ENCODE results near the gene APEX1. TPM values are rescaled to one million over a fixed set of nuclear protein-coding genes. Genes with fewer than 3 reads are reported as not detected.

The APEX1 gene
- total and polyA plus RNA-seq, 2 of the 8 experiments (the other 6 are each of a cell fraction or from before 2014, with no cell fraction given) = 384 to 700 TPM

DNA sequence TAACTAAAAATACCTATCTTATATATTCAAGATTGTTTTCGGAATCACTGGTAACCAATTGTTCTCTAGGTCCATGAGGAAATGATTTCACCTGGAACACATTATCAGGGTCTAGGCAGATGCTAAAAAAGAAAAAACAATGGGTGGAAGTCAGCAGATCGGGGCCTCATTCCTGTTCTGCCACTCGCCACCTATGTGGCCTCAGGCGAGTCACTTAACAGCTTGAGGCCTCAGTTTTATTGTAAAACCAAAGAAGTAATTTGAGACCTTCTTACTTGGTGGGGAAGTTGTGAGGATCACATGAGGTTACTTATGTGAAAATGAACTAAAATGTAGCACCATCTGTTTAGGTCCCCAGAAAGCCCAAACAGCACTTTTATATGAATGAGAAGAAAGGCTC is 44.1 kb downstream of the APEX1 start:
- ChIA-PET CTCF (ENCODE audit: partially characterized antibody) (interaction anchor here (2.4 kb wide), 1 partner anchor 12 kb away, joined by 14 read pairs; no protein-coding TSS in a partner anchor), POLR2A (ENCODE audit: partially characterized antibody) (interaction anchor here (0.8 to 2.9 kb wide), 4 partner anchors 11 to 43 kb away, joined by 3 to 13 read pairs (median 5); partner anchors contain the start of gene PNP)
- H3K27ac ChIP-seq (ENCODE audit: low read depth, low read length) = no peak overlapping the region
- H2BK12ac ChIP-seq (ENCODE audit: low read depth, low read length) = no peak overlapping the region
- H3K23ac ChIP-seq (ENCODE audit: insufficient read length) = no peak overlapping the region
- H3K9ac ChIP-seq (replicated peaks in 1 of 4; ENCODE audit: extremely low read depth in 1 of 4, low read depth in 3 of 4, low read length in 3 of 4) = no peak overlapping the region
- no peak overlapping the region for H3K18ac ChIP-seq (ENCODE audit: extremely low read depth, low read length)
- no peaks in the 10 kb centered on the region; the same call in 1 of the 2 replicates for H3K23me2 ChIP-seq (ENCODE audit: low read depth, low read length)
- no peaks in the 10 kb centered on the region for H3K79me1 ChIP-seq (ENCODE audit: low read depth, low read length)
- no peak overlapping the region for H2BK5ac ChIP-seq (ENCODE audit: low read depth, low read length)
- no peaks in the 10 kb centered on the region for H3K36me3 ChIP-seq (ENCODE audit: control insufficient read depth in 2 of 4, insufficient read depth in 4 of 4, low read length in 3 of 4)
- H4K5ac ChIP-seq (ENCODE audit: insufficient read length, low read depth, low read length) = no peak overlapping the region
- H2BK120ac ChIP-seq (replicated peaks; ENCODE audit: low read depth, low read length) = no peak overlapping the region
- no peaks in the 10 kb centered on the region for H3K27me3 ChIP-seq (replicated peaks in 1 of 4; ENCODE audit: control insufficient read depth in 3 of 4, extremely low read depth in 1 of 4, insufficient read depth in 3 of 4, low read length in 3 of 4)
- H2BK15ac ChIP-seq (ENCODE audit: low read length) = no peak overlapping the region
- H3K79me2 ChIP-seq (ENCODE audit: control insufficient read depth in 1 of 2, insufficient read depth in 2 of 2, low read length in 2 of 2) = no peaks in the 10 kb centered on the region
- H2AFZ ChIP-seq (ENCODE audit: low read length) = peak overlapping the region; percentile 26; the same call in 1 of the 2 replicates
- peaks cover 0 to 5% of the 10 kb centered on the region in 2 experiments; a peak in 2 of 4 replicates for H3K9me3 ChIP-seq (ENCODE audit: insufficient read depth in 2 of 2, low read depth in 1 of 2, low read length in 1 of 2)
- peak; percentile 70 for FAIRE-seq
- no peak overlapping the region for H3K56ac ChIP-seq (replicated peaks; ENCODE audit: insufficient read length, low read depth, low read length)
- no peaks in the 10 kb centered on the region for H4K20me1 ChIP-seq (replicated peaks in 1 of 2; ENCODE audit: control insufficient read depth in 1 of 2, insufficient read depth in 2 of 2, low read length in 2 of 2)
- peak in 1 of 2 experiments; percentile 13 for DNase-seq (ENCODE audit: low read depth in 1 of 2, low spot score in 2 of 2)
- H3K4me3 ChIP-seq (ENCODE audit: extremely low read depth in 1 of 4, insufficient read depth in 2 of 4, low read depth in 3 of 4, low read length in 4 of 4) = peak overlapping the region in 1 of 4 experiments; percentile 6; a peak in 1 of 8 replicates
- no peak overlapping the region for H3K14ac ChIP-seq (ENCODE audit: insufficient read length)
- peak overlapping the region in 1 of 2 experiments; percentile 14; a peak in 1 of 4 replicates for H3K4me2 ChIP-seq (ENCODE audit: insufficient read depth in 1 of 2, low read depth in 2 of 2, low read length in 2 of 2)
- H3K4me1 ChIP-seq (replicated peaks in 1 of 4; ENCODE audit: control insufficient read depth in 3 of 4, insufficient read depth in 4 of 4, low read length in 3 of 4) = peaks cover 0 to 8% (median 3%) of the 10 kb centered on the region in 4 experiments; a peak in 6 of 7 replicates
- no peak overlapping the region for H2BK20ac ChIP-seq (ENCODE audit: low read length)
- H4K91ac ChIP-seq (replicated peaks; ENCODE audit: insufficient read length, low read length) = no peak overlapping the region
- no peak overlapping the region for H2AK5ac ChIP-seq (ENCODE audit: low read depth, low read length)
- WGBS, 2 experiments (ENCODE audit: extremely low coverage in 1 of 2, insufficient coverage in 1 of 2, insufficient read length in 1 of 2, insufficient replicate concordance in 2 of 2, low coverage in 1 of 2, low lambda C conversion rate in 2 of 2, missing lambda C conversion rate in 1 of 2) = 62% methylated on average over 4 of the region's 4 CpGs; no CpG with 5 or more reads in 1 of the 2 experiments
- H4K8ac ChIP-seq (ENCODE audit: extremely low read depth, insufficient read depth, low read length) = no peak overlapping the region
- no peak overlapping the region for H3K4ac ChIP-seq (replicated peaks; ENCODE audit: insufficient read length, low read depth, low read length)
- TF ChIP-seq KDM1A (IDR thresholded peaks at IDR 0.05; ENCODE audit: borderline replicate concordance, low read length) (no peak), SUZ12 (IDR thresholded peaks at IDR 0.05; ENCODE audit: low read length) (no peak), GABPA (IDR thresholded peaks at IDR 0.05; ENCODE audit: borderline replicate concordance, insufficient read depth, low read length) (no peak), POLR2A (IDR thresholded peaks at IDR 0.05; ENCODE audit: control extremely low read depth in 1 of 2, low read depth in 2 of 2, low read length in 2 of 2) (no peak), MAX (IDR thresholded peaks at IDR 0.05) (no peak), ATF3 (IDR thresholded peaks at IDR 0.05; ENCODE audit: insufficient read depth, low read depth, low read length) (no peak), KDM5A (IDR thresholded peaks at IDR 0.05; ENCODE audit: low read length) (no peak), TAF1 (IDR thresholded peaks at IDR 0.05; ENCODE audit: low read depth, low read length) (no peak), TCF12 (IDR thresholded peaks at IDR 0.05; ENCODE audit: low read depth, low read length) (no peak), CEBPB (IDR thresholded peaks at IDR 0.05; ENCODE audit: low read depth, low read length) (no peak), CBX8 (IDR thresholded peaks at IDR 0.05; ENCODE audit: borderline replicate concordance, low read depth, low read length) (no peak), YY1 (IDR thresholded peaks at IDR 0.05; ENCODE audit: low read depth, low read length) (no peak), SIN3A (conservative IDR thresholded peaks at IDR 0.05 in 1 of 2, IDR thresholded peaks at IDR 0.05 in 1 of 2; ENCODE audit: low read depth in 1 of 2, low read length in 2 of 2) (no peak)
